GM18909 (cell line): Measurements from ENCODE around the gene PKMYT1.
"Not testable (repeated sequence)": the region's sequence is repeated elsewhere in the genome, so short reads cannot be mapped to it uniquely, and the experiment has no call there.

Experiments
- ATAC-seq: cut with Tn5 transposase; IDR thresholded peaks from one replicate; pipeline ENCODE4 v1.9.1; 2021; ENCODE audit warnings: mild to moderate bottlenecking; ENCODE audit not compliant: unreplicated experiment, poor library complexity

Gene PKMYT1

DNA sequence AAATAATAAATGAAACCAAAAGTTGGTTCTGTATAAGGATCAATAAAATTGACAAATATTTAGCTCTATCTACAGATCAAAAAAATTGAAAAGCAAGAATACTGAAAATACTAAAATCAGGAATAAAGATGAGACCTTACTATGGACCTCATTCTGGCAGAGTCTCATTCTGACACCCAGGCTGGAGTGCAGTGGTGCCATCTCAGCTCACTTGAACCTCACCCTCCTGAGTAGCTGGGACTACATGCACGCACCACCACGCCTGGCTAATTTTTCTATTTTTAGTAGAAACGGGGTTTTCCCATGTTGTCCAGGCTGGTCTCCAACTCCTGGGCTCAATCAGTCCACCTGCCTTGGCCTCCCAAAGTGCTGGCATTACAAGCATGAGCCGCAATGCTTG, 38.2 kb downstream of the PKMYT1 start:
- no peak for ATAC-seq

DNA sequence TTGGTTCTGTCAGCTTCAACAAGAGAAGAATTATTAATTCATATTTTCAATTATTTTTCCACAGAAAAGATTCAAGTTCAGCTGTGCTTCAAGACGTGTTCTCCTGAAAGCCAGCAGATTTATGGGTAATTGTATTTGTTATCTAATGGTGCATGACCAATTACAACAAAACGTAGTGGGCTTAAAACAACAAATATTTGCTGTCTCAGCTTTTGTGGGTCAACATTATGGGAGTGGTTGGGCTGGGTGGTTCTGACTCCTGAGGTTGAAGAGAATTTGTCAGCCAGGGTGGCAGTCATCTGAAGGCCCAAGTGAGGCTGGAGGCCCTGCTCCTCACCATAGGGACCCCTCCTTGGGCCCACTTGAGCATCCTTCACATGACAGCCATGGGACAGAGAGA, 40.3 kb downstream of the PKMYT1 start:
- no peak for ATAC-seq

DNA sequence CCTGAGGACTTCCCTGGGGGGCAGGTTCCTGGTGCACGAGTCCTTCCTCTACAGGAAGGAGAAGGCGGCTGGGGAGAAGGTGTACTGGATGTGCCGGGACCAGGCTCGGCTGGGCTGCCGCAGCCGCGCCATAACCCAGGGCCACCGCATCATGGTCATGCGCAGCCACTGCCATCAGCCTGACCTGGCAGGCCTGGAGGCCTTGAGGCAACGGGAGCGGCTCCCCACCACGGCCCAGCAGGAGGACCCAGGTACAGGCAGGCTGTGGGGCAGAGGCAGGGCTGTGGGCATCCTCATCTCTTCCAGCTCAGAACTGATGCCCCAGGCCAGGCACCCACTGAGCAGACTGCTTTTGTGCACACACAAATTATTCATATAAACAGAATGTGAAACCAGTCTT, 42.0 kb downstream of the PKMYT1 start:
- no peak for ATAC-seq

GRCh38 chr16:2937170-2937569, 43.1 kb downstream of the PKMYT1 start:
- no peak for ATAC-seq

- ATAC-seq, result no peak
Observed at GRCh38 chr16:2936436-2937011, 43.7 kb downstream of the PKMYT1 start.

- no peak for ATAC-seq
Observed at GRCh38 chr16:2934450-2934849, 45.8 kb downstream of the PKMYT1 start.

DNA sequence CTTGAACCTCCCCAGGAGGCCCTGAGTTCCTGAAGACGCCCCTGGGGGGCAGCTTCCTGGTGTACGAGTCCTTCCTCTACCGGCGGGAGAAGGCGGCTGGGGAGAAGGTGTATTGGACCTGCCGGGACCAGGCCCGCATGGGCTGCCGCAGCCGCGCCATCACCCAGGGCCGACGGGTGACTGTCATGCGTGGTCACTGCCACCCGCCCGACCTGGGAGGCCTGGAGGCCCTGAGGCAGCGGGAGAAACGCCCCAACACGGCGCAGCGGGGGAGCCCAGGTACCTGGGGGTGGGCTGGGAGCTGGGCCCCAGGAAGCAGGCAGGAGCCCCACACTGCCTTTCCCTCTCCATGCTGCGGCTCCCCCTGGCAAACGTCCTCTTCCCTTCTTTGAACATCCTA, 46.5 kb downstream of the PKMYT1 start:
- ATAC-seq, result no peak

- no peak for ATAC-seq
Observed at GRCh38 chr16:2933136-2933535, 47.1 kb downstream of the PKMYT1 start.

- ATAC-seq, result not testable (repeated sequence)
Observed at GRCh38 chr16:2931231-2931914, 48.9 kb downstream of the PKMYT1 start.

- ATAC-seq, result no peak
Observed at GRCh38 chr16:2930236-2930635, 50.0 kb downstream of the PKMYT1 start.

GRCh38 chr16:2929693-2930092, 50.6 kb downstream of the PKMYT1 start:
- ATAC-seq, result no peak

DNA sequence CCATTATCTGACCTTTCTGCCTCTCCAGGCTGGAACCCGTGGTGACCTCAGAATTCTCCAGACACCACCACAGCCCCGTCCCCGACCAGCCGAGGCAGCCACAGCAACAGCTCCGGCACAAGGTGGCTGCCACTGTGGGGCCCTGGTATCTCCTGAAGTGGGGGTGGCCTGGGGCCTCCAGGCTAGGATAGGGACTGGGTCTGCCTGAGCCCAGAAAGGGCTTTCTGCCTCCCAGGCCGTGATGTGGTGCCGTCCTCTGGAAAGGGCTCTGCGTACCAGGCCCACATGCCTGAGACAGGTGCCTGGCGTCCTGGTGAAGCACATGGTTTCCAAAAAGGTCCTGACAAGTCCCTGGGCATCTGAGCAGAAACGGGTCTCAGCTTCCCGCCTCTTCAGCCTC, 51.5 kb downstream of the PKMYT1 start:
- no peak for ATAC-seq

- not testable (repeated sequence) for ATAC-seq
Observed at GRCh38 chr16:2928151-2928550, 52.1 kb downstream of the PKMYT1 start.

DNA sequence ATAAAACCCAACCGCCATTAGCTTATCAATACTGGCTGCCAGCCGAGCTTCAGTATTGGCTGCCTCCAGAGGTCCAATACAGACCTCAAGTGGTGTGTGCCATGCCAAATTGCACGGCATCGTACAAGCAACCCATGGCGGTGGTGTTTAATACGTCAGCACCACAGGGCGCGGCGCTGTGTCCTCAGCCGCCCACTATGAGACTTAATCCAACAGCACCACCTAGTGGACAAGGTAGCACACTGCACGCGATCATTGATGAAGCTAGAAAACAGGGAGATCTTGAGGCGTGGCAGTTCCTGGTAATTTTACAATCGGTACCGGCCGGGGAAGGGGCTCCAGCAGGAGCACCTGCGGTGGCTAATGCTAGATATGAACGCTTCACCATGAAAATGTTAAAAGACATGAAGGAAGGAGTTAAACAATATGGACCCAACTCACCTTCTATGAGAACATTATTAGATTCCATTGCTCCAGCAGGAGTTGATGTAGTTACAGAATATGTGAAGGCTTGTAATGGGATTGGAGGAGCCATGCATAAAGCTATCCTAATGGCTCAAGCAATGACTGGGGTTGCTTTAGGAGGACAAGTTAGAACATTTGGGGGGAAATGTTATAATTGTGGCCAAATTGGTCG, 53.1 kb downstream of the PKMYT1 start:
- no peak for ATAC-seq

DNA sequence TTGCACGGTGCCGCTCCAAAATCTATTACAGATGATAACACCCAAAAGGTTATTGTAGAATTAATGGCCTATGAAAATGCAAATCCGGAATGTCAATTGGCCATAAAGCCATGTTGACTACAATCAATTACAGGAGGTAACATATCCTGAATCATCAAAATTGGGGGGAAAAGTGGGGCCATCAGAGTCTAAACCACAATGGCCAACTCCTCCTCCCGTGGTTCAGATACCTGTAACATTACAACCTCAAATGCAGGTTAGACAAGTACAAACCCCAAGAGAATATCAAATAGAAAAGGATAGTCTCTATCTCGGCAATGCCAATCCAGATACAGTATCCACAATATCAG, 53.6 kb downstream of the PKMYT1 start:
- no peak for ATAC-seq

DNA sequence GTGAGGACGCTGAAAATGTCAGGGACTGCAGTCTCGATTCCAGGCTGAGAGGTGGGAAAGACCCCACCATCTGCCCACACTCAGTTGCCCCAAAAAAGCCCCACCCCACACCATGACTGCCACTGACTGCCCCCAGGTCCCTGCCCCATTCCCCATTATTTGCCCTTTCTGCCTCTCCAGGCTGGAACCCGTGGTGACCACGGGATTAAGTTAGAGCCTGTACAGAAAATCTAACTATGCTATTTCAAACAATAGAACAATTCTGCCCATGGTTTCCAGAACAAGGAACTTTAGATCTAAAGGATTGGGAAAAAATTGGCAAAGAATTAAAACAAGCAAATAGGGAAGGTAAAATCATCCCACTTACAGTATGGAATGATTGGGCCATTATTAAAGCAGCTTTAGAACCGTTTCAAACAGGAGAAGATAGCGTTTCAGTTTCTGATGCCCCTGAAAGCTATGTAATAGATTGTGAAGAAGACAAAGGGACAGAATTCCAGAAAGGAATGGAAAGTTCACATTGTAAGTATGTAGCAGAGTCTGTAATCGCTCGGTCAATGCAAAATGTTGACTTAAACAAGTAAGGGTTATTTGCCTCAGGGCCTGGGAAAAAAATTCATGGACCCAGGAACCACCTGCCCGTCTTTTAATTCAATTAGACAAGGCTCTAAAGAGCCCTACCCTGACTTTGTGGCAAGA, 54.1 kb downstream of the PKMYT1 start:
- no peak for ATAC-seq

GRCh38 chr16:2924901-2925755, 55.1 kb downstream of the PKMYT1 start:
- no peak for ATAC-seq

DNA sequence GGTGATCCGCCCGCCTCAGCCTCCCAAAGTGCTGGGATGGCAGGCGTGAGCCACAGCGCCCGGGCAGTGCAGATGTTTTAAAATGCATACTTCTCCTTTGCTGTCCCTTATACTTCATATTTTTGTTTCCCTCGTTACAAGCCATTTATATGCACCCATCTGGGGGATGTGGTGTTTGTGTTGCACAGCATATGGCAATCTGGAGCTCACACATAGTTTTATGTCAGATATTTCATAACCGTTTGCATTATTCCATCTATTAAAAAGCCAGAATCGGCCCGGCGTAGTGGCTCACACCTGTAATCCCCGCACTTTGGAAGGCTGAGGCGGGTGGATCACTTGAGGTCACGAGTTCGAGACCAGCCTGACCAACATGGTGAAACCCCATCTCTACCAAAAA, 56.8 kb downstream of the PKMYT1 start:
- ATAC-seq, result no peak
